ENCODE results near the gene ZNF853. TPM values are rescaled to one million over a fixed set of nuclear protein-coding genes. Genes with fewer than 3 reads are reported as not detected.
"Not testable (repeated sequence)": the region's sequence is repeated elsewhere in the genome, so short reads cannot be mapped to it uniquely, and the experiment has no call there.

ZNF853 gene
- total RNA-seq, 1 donor from 2014 or later = 25.7 TPM

DNA sequence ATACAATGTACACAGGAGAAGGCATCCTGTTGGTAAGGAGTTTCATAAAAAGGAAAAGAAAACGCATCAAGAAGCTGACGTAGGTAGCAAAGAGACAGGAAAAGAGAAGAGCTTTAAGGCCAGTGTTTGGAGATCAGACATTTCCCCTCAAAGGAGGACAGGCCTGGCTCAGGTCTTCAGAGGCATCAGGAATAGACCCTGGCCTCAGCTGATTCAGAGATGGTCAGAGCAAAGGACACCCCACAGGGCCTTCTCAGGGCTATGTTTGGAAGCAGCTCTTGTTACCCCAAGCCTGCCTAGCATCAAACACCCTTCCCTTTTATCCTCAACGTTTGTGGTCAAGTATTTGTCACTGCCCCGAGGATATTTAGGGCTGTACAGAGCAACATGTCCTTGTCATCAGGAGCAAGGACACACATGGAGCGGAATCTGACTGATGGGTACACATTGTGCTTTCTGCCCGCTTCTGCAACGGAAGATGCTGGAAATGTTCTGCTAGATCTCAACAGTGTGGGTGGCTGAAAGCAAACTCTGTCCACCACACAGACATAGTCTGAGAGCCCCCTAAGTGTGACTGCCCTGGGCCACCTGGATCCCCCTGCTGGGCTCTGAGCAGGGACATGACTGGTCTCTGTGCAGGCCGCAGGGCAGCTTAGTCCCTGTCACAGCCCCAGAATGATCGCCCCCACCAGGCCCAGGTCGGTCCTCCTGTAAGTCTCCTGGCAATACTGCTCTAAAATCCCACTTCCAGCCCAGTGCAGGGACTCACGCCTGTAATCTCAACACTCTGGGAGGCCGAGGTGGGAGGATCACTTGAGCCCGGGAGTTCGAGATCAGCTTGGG is 39.2 kb upstream of the ZNF853 start:
- TF ChIP-seq CTCF (IDR thresholded peaks at IDR 0.05; ENCODE audit: insufficient read depth, low read length, poor library complexity, severe bottlenecking) = no peak
- peak overlapping the region; percentile 86 for H3K4me3 ChIP-seq (ENCODE audit: low read depth, low read length)
- DNase-seq (ENCODE audit: low read depth) = no peak
- H3K27me3 ChIP-seq (ENCODE audit: control insufficient read depth, insufficient read depth, low read length) = no peaks in the 10 kb centered on the region
- no peaks in the 10 kb centered on the region for H3K36me3 ChIP-seq (ENCODE audit: control insufficient read depth, insufficient read depth, low read length)

- not testable (repeated sequence) for H3K36me3 ChIP-seq (ENCODE audit: control insufficient read depth, insufficient read depth, low read length); H3K27me3 ChIP-seq (ENCODE audit: control insufficient read depth, insufficient read depth, low read length); DNase-seq (ENCODE audit: low read depth)
- H3K4me3 ChIP-seq (ENCODE audit: low read depth, low read length) = peak overlapping the region; percentile 86
Measured at GRCh38 chr7:6576867-6577368, 38.5 kb upstream of the ZNF853 start.

- peak; percentile 62 for DNase-seq (ENCODE audit: low read depth)
- no peak for TF ChIP-seq CTCF (IDR thresholded peaks at IDR 0.05; ENCODE audit: insufficient read depth, low read length, poor library complexity, severe bottlenecking)
- peak within 1 kb of the TSS; percentile 86 for H3K4me3 ChIP-seq (ENCODE audit: low read depth, low read length)
Measured at GRCh38 chr7:6577369-6578113, 37.9 kb upstream of the ZNF853 start, which contains the start of gene ZDHHC4. ZDHHC4 (plus strand) TSS chr7:6577454; CDS start chr7:6580562, 3,108 bp downstream.

GRCh38 chr7:6578114-6579084 is 37.0 kb upstream of the ZNF853 start:
- no peak for TF ChIP-seq CTCF (IDR thresholded peaks at IDR 0.05; ENCODE audit: insufficient read depth, low read length, poor library complexity, severe bottlenecking)
- no peaks in the 10 kb centered on the region for H3K27me3 ChIP-seq (ENCODE audit: control insufficient read depth, insufficient read depth, low read length)
- DNase-seq (ENCODE audit: low read depth) = no peak
- no peaks in the 10 kb centered on the region for H3K36me3 ChIP-seq (ENCODE audit: control insufficient read depth, insufficient read depth, low read length)
- H3K4me3 ChIP-seq (ENCODE audit: low read depth, low read length) = peak overlapping the region; percentile 86

More at GRCh38 chr7:6577369-6578113, 37.9 kb upstream of the ZNF853 start, which contains the start of gene ZDHHC4:
- no peaks in the 10 kb centered on the region for H3K27me3 ChIP-seq (ENCODE audit: control insufficient read depth, insufficient read depth, low read length)
- H3K36me3 ChIP-seq (ENCODE audit: control insufficient read depth, insufficient read depth, low read length) = no peaks in the 10 kb centered on the region

DNA sequence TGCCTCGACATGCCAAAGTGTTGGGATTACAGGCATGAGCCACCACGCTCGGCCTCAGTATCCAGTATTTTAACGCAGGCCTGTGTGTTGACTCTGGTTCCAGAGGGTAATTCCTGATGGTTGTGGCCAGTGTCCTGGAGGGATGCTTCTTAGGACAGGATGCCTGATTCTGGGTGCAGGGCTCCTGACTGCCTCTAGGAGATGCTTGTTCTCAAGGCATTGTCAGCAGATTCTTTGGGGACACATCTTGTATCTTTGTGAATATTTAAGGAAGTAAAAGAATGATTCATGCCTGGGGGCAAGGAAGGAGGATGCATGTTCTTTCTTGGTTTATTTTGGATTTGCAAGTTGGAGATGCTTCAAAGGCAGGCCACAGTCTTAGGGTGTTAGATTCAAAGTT is 36.0 kb upstream of the ZNF853 start:
- DNase-seq (ENCODE audit: low read depth) = no peak
- peak; percentile 15 for TF ChIP-seq CTCF (IDR thresholded peaks at IDR 0.05; ENCODE audit: insufficient read depth, low read length, poor library complexity, severe bottlenecking)
- peaks cover 2% of the 10 kb centered on the region for H3K36me3 ChIP-seq (ENCODE audit: control insufficient read depth, insufficient read depth, low read length)
- no peak overlapping the region for H3K4me3 ChIP-seq (ENCODE audit: low read depth, low read length)
- no peaks in the 10 kb centered on the region for H3K27me3 ChIP-seq (ENCODE audit: control insufficient read depth, insufficient read depth, low read length)

DNA sequence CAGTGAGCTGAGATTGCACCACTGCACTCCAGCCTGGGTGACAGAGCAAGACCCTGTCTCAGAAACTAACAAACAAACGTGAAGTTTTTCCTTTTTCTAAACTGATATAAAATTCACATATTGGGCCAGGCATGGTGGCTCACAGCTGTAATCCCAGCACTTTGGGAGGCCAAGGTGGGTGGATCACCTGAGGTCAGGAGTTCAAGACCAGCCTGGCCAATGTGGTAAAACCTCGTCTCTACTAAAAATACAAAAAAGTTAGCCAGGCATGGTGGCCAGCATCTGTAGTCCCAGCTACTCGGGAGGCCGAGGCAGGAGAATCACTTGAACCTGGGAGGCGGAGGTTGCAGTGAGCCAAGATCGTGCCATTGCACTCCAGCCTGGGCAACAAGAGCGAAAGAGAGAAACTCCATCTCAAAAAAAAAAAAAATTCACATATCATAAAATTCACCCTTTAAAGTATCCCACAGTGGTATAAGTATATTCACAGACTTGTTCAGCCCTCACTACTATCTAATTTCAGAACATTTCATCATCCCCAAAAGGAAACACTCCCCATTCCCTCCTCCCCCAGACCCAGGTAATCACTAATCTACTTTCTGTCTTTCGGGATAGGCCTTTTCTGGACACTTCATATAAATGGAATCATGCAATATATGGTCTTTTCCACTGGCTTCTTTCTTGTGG is 29.5 kb upstream of the ZNF853 start:
- not testable (repeated sequence) for H3K27me3 ChIP-seq (ENCODE audit: control insufficient read depth, insufficient read depth, low read length); DNase-seq (ENCODE audit: low read depth); H3K4me3 ChIP-seq (ENCODE audit: low read depth, low read length); H3K36me3 ChIP-seq (ENCODE audit: control insufficient read depth, insufficient read depth, low read length)

All from kidney epithelial cell (primary cell).